ENCODE data around the gene ATF6. TPM values are rescaled to one million over a fixed set of nuclear protein-coding genes. Genes with fewer than 3 reads are reported as not detected.

Gene ATF6
- total RNA-seq, 1 donor from 2014 or later, result 23.6 TPM

DNA sequence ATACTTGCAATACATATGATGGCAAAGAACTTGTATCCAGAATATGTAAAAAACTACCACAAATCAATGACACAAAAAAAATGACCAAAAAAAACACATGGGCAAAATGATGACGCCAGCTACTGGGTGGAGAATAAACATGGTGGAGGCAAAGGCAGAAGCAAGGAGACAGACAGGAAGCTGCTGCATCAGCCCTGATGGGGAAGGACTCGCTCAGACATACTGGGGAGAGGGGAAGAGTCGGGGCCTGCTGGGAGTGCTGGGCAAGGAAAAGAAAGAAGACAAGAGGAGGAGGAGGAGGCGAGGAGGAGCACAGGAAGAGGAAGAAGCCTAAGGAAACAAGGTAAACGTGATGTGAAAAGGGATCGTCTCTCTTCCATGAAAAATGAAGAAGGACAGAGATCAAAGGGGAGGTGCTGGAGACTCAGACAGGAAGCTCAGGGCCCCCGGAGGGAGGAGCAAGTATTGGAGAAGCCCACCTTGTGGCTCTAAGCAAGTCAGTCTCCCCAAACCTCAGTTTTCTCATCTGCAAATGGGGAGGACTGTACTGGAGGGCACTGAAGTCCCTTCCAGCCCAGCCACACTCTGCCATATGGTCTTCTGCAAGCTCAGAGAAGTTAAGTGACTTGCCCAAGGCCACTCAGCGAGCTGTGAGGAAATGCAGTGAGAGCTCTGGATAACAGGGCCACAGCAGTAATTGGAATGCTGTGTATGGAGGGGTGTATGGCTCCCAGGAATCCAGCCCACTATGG, 233.4 kb downstream of the ATF6 start:
- DNase-seq (ENCODE audit: low spot score), result no peak

DNA sequence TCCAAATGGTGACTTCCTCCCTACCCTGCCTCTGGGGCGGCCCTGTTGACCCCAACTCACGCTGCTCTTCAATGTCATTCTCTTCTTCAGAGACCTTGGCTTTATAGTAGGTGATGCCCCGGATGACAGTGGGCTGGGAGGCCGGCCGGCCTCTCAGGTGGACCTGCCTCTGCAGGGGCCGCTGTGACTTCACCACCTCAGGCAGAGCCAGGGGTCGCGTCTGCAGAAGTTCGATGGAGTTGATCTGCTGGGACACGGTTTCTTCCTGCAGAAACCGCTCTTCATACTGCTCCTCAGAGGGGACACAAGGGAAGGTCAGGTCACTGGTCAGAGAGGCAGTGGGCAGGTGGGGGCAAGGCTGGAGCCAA, 233.9 kb downstream of the ATF6 start:
- DNase-seq (ENCODE audit: low spot score), result no peak

DNA sequence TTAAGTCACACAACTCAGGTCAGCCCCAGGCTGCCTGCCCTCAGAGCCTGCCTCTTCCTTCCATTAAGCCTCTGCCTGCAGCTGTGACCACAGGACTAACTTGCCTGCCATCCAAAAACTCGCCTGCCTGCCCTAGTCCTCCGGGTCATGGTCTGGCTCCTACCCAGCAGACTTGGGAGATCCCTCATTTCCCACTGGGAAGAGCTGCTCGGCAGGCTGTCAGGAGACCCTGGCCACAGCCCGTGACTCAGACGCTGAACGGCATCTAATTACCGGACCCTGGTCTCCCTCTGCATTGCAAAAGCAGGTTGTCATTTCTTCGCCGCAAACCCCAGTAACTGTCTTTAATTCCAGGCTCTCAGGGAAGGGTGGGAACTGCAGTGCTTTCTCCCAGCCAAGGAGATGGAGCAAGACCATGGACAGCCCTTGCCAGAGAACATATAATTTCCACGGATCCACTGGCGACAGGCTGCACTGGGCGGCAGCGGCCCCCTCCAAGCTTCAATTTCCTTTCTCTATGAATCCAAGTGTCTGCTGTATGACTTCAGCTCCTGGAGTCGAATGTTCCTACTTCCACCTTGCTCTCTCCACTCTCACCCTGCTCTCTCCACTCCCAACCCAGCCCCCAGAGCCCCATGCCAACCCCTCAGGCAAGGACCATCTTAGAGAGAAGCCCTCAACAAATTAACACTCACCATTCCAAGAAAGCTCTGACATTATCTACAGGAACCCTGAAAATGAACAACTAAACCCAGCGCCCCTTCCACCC, 237.1 kb downstream of the ATF6 start:
- DNase-seq (ENCODE audit: low spot score), result no peak

DNA sequence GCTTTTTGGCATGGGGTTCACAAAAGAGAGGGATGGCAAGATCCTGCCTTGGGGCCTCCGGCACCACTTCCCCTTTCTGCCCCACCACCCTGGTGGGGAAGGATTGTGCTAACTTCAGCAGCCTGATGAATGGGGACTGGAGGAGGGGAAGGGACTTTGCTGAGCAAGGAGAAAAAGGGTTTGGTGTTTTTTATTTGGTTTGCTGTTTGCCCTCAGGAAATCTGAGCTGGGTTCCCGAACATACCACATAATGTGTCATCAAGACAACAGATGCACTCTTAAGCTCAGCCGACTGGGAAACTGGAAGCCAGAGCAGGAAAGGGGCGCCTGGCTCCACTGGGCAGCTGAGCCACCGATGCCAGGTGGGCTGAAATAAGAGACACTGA, 237.7 kb downstream of the ATF6 start:
- peak; percentile 23 for DNase-seq (ENCODE audit: low spot score)

DNA sequence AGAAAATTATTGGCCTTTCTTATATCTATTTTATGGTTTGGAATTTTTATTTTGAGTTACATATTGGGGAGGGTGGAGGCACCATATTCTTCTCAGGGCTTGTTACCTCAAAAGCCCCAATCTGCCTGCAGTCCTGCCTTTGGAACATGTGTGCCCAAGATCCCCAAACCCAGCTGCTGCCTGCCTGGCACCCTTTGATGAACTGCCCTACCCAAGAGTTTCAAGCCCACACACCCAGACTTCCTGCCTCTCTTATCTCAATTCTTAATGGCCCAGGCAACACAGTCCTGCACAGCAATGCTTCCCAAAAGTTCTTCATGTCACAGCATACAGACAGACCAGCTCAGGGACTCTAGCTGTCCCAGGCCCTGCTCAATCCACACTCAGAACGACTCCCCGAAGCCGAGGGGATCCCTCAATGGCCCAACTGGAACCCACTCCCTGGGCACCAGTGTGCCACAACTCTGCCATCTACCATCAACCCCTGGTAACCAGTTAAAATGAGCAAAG, 238.4 kb downstream of the ATF6 start:
- no peak for DNase-seq (ENCODE audit: low spot score)

DNA sequence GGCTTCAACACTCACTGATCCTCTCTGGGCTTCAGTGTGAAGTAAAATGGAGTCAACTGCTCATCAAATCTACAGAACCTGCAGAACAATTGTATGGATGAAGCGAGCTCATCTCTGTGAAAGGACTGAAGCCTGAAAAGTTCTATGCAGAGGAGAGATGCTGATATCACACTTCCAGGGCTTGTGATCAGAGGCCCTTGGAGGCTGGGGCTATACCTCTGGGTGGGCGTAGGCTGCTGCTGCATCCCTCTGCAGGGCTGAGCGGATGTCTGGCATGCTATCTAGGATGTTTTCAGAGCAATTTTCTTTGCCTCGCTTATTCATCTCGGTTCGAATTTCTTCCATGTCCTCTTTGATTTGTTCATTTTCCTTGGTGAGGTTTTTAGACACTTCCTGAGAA, 240.0 kb downstream of the ATF6 start:
- DNase-seq (ENCODE audit: low spot score), result no peak

GRCh38 chr1:162007466-162007865, 241.3 kb downstream of the ATF6 start:
- DNase-seq (ENCODE audit: low spot score), result no peak

DNA sequence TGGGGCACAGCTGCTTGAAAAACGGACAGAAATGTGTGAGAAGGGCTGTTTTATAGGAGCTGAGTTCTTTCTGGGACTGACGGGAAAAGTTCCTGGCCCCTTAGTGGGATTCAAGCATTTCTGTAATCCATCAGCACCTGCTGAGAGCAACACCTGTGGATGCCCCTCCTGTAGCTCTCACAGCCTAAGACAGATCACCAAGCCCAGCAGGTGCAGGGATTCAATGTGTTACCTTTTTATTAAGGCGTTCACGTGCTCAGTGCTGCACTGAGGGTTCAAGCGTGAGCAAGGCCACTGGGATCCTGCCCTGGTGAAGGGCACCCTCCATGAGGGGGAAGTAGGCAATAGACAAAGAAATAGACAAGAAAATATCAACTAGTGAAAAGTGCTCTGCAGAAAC, 242.7 kb downstream of the ATF6 start:
- DNase-seq (ENCODE audit: low spot score), result no peak

DNA sequence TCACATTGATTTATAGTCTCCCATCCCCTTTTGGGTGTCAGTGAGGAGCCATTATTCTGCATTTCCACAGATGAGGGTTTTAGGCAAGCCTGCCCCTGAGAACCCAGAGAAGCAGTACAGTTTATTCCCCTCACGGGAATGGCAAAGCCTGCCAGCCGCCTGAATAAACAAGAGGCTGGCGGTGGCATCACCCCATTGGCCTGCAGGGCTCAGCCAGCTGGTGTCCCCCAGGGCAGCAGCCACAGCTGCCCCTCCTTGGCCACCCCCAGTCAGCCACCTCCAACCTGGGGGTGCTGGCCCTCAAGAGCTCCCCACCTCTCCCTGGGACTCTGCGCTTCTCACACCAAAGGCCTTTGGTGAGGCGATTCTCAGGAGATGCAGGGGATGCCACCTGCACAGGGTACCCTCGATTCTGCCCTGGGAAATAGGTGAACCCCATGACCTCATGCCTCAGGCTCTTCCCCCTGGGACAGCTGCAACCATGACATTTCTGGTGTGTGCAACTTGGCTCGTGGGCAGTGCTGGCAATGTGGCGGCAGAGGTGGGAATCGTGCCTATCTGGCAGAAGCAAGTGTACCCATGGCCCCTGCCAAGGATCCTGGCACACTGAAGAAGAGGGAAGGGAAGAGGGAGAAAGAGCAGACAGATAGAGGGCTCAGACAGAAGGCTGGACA, 243.5 kb downstream of the ATF6 start:
- no peak for DNase-seq (ENCODE audit: low spot score)

DNA sequence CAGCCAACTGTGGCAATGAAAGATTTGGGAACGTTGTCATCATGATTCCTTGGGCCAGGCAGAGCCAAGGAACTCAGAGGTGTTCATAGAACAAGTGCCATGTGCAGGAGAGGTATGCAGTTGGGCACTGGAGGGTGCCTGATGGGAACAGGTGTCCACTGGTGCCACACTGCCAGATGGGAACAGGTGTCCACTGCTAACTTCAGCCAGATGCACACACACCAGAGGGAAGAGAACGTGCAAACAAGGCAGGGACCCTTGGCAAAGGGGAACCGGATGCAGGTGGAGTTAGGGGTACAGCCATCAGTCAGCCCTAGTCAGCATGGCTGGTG, 244.0 kb downstream of the ATF6 start:
- DNase-seq (ENCODE audit: low spot score), result no peak

DNA sequence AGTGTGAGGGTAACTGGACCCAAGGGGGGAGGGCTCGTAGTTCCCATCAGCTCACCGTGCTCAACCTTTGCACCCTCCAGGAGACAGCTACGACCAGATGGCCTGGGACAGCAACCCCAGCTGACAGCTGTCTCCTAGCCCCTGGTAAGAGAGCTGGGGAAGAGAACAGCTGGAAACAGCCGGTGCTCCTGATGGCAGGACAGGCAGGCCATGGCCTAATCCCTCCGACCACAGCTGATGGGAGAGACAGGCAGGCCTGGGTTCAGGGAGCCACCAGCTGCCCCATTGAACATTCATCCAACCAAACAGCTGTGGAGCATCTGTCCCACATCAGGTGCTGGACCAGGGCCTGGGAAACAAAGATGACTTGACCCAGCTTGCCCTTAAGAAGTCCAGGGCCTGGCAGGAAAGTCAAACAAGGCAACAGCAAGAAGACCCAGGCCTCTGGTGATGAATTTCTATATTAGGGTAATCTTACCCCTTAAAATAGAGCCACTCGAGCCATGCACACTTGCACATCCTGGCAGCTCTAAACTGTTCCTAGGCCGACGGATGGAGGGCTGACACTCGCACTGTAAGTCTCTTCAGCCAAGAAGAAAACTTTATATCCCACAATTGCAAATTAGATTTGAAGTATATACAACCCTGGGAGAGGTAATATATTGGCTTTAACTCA, 245.4 kb downstream of the ATF6 start:
- no peak for DNase-seq (ENCODE audit: low spot score)

GRCh38 chr1:162013289-162013688, 247.2 kb downstream of the ATF6 start:
- DNase-seq (ENCODE audit: low spot score), result no peak

Other genes starting within 250 kb of the ATF6 start
- 5.8 TPM for gene HSPA6, start 241.8 kb upstream of the ATF6 start, total RNA-seq
- gene FCGR3A, start 216.5 kb upstream of the ATF6 start, total RNA-seq, result 36.0 TPM
- gene FCGR3B, start 135.1 kb upstream of the ATF6 start, total RNA-seq, result 2.0 TPM
- gene FCGR2B, start 103.2 kb upstream of the ATF6 start, total RNA-seq, result 19.4 TPM
- 0.26 TPM for gene FCRLA, start 59.1 kb upstream of the ATF6 start, total RNA-seq
- 0.23 TPM for gene FCRLB, start 44.8 kb upstream of the ATF6 start, total RNA-seq
- 15.4 TPM for gene DUSP12, start 16.5 kb upstream of the ATF6 start, total RNA-seq